GM12878 (cell line): Measurements from ENCODE around the gene ZSWIM6. TPM values are rescaled to one million over a fixed set of nuclear protein-coding genes. Genes with fewer than 3 reads are reported as not detected.

ENCODE experiments used
- ATAC-seq: fragments of 200-7000 bp; cut with Tn5 transposase; 3 replicates; pipeline ENCODE4 v1.9.1; 2020; ENCODE audit warnings: mild to moderate bottlenecking, moderate library complexity
- BruUV-seq: library from RNA; stranded (reverse); fragments of 400-500 nt; replicated peaks from 2 replicates; lab custom pipeline; 2021; lab: Mats Ljungman, UMichigan
- CTCF ChIA-PET: fragments of 300-600 bp; sonication (Branson Sonifier 250); formaldehyde crosslinking; extraction: SDS; loops from one replicate; lab custom pipeline; 2021; ENCODE audit warnings: inconsistent platforms; lab: Yijun Ruan, JAX
- POLR2A ChIA-PET: fragments of 350-600 bp; formaldehyde crosslinking; extraction: SDS; loops from one replicate; lab custom pipeline; 2021; ENCODE audit warnings: inconsistent platforms; lab: Charles Lee
- RAD21 ChIA-PET: fragments of 300-600 bp; sonication (Branson Sonifier 250); formaldehyde crosslinking; loops from one replicate; lab custom pipeline; 2023; ENCODE audit warnings: antibody characterized with exemption; ENCODE audit not compliant: unreplicated experiment; lab: Charles Lee
- SMC1A ChIA-PET: fragments of 300-600 bp; sonication (Branson Sonifier 250); formaldehyde crosslinking; loops from one replicate; lab custom pipeline; 2023; ENCODE audit not compliant: unreplicated experiment, uncharacterized antibody; lab: Charles Lee
- DNase-seq: peaks from one replicate; pipeline ENCODE4 v3.0.0-alpha.2; 2011; ENCODE audit warnings: low read depth, low spot score
- FAIRE-seq: peaks from 3 replicates; lab custom pipeline; 2011; peaks lifted over from hg19 to GRCh38; lab: Jason Lieb, UNC
- H2AFZ ChIP-seq: 2 replicates; pipeline ENCODE4 v1.6.0; 2011; ENCODE audit warnings: low read depth, low read length, control low read depth; ENCODE audit not compliant: control insufficient read depth
- H3K27ac ChIP-seq: 2 replicates; pipeline ENCODE4 v1.5.1; 2011; ENCODE audit warnings: control low read depth; ENCODE audit not compliant: control insufficient read depth, insufficient read depth
- H3K27me3 ChIP-seq, 2 experiments: replicated peaks in 1 of 2; 2 replicates each; pipeline versions ENCODE4 v1.6.0 to v1.6.1; 2011; ENCODE audit warnings: low read length in 1 of 2; ENCODE audit not compliant: control insufficient read depth in 2 of 2, insufficient read depth in 2 of 2
- H3K36me3 ChIP-seq, 2 experiments: 2 replicates each; pipeline ENCODE4 v1.5.1; 2011; ENCODE audit warnings: low read length in 1 of 2; ENCODE audit not compliant: control insufficient read depth in 2 of 2, insufficient read depth in 2 of 2
- H3K4me1 ChIP-seq: 2 replicates; pipeline ENCODE4 v1.6.1; 2011; ENCODE audit warnings: mild to moderate bottlenecking, low read length, moderate library complexity, mixed read lengths; ENCODE audit not compliant: control insufficient read depth, insufficient read depth
- H3K4me2 ChIP-seq: 2 replicates; pipeline ENCODE4 v1.6.0; 2011; ENCODE audit warnings: control low read depth; ENCODE audit not compliant: control insufficient read depth, insufficient read depth
- H3K4me3 ChIP-seq: fragments of 200-600 bp; sonication (generic); 2 replicates; pipeline ENCODE4 v1.5.1; 2016
- H3K79me2 ChIP-seq: 2 replicates; pipeline ENCODE4 v1.6.0; 2011; ENCODE audit warnings: low read length; ENCODE audit not compliant: control insufficient read depth, insufficient read depth
- H3K9ac ChIP-seq: 2 replicates; pipeline ENCODE4 v1.8.0; 2011; ENCODE audit warnings: low read length, control low read depth, mixed read lengths; ENCODE audit not compliant: control insufficient read depth, insufficient read depth
- H3K9me3 ChIP-seq: replicated peaks from 3 replicates; pipeline ENCODE4 v1.5.1; 2011; ENCODE audit warnings: mild to moderate bottlenecking, low read length; ENCODE audit not compliant: control insufficient read depth, insufficient read depth
- H4K20me1 ChIP-seq: 2 replicates; pipeline ENCODE4 v1.6.0; 2011; ENCODE audit not compliant: control insufficient read depth, insufficient read depth
- E2F8 ChIP-seq: fragments of 450-650 bp; IDR thresholded peaks from 2 replicates; pipeline ENCODE4 v1.6.1; 2018; ENCODE audit warnings: mild to moderate bottlenecking, low read depth, moderate library complexity; ENCODE audit not compliant: partially characterized antibody
- FOS ChIP-seq: IDR thresholded peaks from 3 replicates; pipeline ENCODE4 v1.6.1; 2011; ENCODE audit warnings: borderline replicate concordance; ENCODE audit not compliant: insufficient read length; ENCODE audit errors: extremely low read depth
- GABPA ChIP-seq: IDR thresholded peaks from 2 replicates; pipeline ENCODE4 v1.6.1; 2014; ENCODE audit warnings: antibody characterized with exemption, low read depth, mild to moderate bottlenecking, inconsistent platforms
- PML ChIP-seq: IDR thresholded peaks from 2 replicates; pipeline ENCODE4 v1.6.1; 2012; ENCODE audit warnings: low read length, inconsistent platforms
- SMAD5 ChIP-seq: IDR thresholded peaks from 2 replicates; pipeline ENCODE4 v1.6.1; 2016; ENCODE audit warnings: antibody characterized with exemption, low read depth
- WGBS: methylation state at CpG from one replicate; pipeline ENCODE4 v1.1.6; 2016; ENCODE audit warnings: low lambda C conversion rate; ENCODE audit not compliant: insufficient replicate concordance, insufficient coverage; ENCODE audit errors: missing lambda C conversion rate; 5-methylcytosine and 5-hydroxymethylcytosine counted together
- in situ Hi-C: fragments of 300-500 bp; cut with MboI; formaldehyde crosslinking; loops from 9 replicates; pipeline ENCODE4 v1.14.3; 2018; ENCODE audit warnings: mixed read lengths
- intact Hi-C: fragments of 100-400 bp; cut with micrococcal nuclease; formaldehyde crosslinking; loops from one replicate; pipeline ENCODE4 v1.14.2; 2022; ENCODE audit not compliant: unreplicated experiment
- polyA plus RNA-seq, 11 experiments: library from polyadenylated mRNA; depleted of rRNA in 4 of 11; unstranded in 6 of 11; stranded (reverse) in 5 of 11; fragments of >200 nt; fragmentation: Nextera tagmentation in 4 of 11; fragmentation: Illumina TruSeq in 1 of 11; extraction: Ambion mirVana in 4 of 11; extraction: Trizol in 1 of 11; gene quantifications; 1 replicate in 1 of 11; 2 replicates in 10 of 11; pipeline versions ENCODE4 v1.2.1 to v1.2.3, GENCODE V29; 2011 to 2016; ENCODE audit warnings: inconsistent platforms in 2 of 11, missing spikeins in 2 of 11, low read depth in 1 of 11
- total RNA-seq, 4 experiments: library from RNA; depleted of rRNA in 3 of 4; stranded (reverse); fragments of >200 nt in 3 of 4; fragmentation: Illumina TruSeq in 1 of 4; extraction: Trizol in 1 of 4; gene quantifications; 2 replicates each; pipeline versions ENCODE4 v1.2.1 to v1.2.3, GENCODE V29; 2013 to 2021

ZSWIM6 gene
- total and polyA plus RNA-seq, 10 of the 15 experiments (the other 5 are each of a cell fraction or from before 2014, with no cell fraction given), result 0.53 to 6.2 (median 3.4) TPM

GRCh38 chr5:61582205-61582820 is 250.3 kb downstream of the ZSWIM6 start:
- Histone ChIP-seq H3K9me3 (no peaks in the 10 kb centered on the region; the same call in 2 of the 3 replicates), H2AFZ (no peak overlapping the region), H3K4me3 (no peak overlapping the region), H3K36me3 (no peaks in the 10 kb centered on the region), H3K9ac (no peak overlapping the region), H3K4me2 (no peak overlapping the region), H3K27ac (no peak overlapping the region), H4K20me1 (no peaks in the 10 kb centered on the region), H3K79me2 (no peaks in the 10 kb centered on the region), H3K4me1 (no peaks in the 10 kb centered on the region), H3K27me3 (no peaks in the 10 kb centered on the region)
- BruUV-seq, result no TSS peak
- ChIA-PET POLR2A (no interaction called here), SMC1A (interaction anchor here (0.9 to 1.9 kb wide), 3 partner anchors 17 to 75 kb away, joined by 3 to 5 read pairs (median 4); no protein-coding TSS in a partner anchor), RAD21 (no interaction called here), CTCF (interaction anchor here (1.0 kb wide), 1 partner anchor 24 kb away, joined by 3 read pairs; no protein-coding TSS in a partner anchor)
- in situ Hi-C loops (no loop called here), intact Hi-C loops (no loop called here)
- no peak for FAIRE-seq
- TF ChIP-seq FOS, result no peak
- TF ChIP-seq E2F8, result no peak
- TF ChIP-seq SMAD5, result no peak
- no peak for TF ChIP-seq PML
- no peak for TF ChIP-seq GABPA
- ATAC-seq, result no peak
- DNase-seq, result no peak
- 0% methylated on average over 2 of the region's 2 CpGs for WGBS
